PC-3 (cell line): ENCODE data around the gene PRR15L.

Experiments
- EZH2 ChIP-seq: fragments of 300-600 bp; sonication (generic); IDR thresholded peaks from one replicate; pipeline ENCODE4 v1.6.1; 2017; ENCODE audit warnings: antibody characterized with exemption, mild to moderate bottlenecking, low read length; ENCODE audit not compliant: unreplicated experiment
- TF ChIP-seq, protein P1 (sequence below): fragments of 300-600 bp; sonication (generic); conservative IDR thresholded peaks from 2 replicates; pipeline ENCODE4 v1.5.1; 2017; ENCODE audit warnings: antibody characterized with exemption, low read depth, mild to moderate bottlenecking, low read length

DNA sequence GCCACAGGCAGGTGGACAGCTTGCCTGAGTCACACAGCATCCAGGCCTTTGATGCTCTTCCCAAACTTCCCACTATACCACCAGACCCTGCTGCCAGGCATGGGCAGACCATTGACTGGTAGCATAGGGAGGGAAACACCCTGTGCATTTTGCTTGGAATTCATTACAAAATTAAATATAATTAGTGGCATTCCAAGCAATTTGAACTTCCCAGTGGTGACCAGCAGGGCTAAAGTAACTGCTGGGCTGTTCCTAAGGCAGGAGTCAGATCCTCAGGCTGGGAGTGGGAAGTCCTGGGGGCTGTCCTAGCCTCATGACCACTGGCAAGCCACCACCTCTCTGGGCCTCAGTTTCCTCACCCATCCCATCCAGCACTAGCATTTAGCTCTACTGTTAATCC lies 3.8 kb downstream of the PRR15L start:
- no peak for TF ChIP-seq EZH2
- TF ChIP-seq, protein P1, sequence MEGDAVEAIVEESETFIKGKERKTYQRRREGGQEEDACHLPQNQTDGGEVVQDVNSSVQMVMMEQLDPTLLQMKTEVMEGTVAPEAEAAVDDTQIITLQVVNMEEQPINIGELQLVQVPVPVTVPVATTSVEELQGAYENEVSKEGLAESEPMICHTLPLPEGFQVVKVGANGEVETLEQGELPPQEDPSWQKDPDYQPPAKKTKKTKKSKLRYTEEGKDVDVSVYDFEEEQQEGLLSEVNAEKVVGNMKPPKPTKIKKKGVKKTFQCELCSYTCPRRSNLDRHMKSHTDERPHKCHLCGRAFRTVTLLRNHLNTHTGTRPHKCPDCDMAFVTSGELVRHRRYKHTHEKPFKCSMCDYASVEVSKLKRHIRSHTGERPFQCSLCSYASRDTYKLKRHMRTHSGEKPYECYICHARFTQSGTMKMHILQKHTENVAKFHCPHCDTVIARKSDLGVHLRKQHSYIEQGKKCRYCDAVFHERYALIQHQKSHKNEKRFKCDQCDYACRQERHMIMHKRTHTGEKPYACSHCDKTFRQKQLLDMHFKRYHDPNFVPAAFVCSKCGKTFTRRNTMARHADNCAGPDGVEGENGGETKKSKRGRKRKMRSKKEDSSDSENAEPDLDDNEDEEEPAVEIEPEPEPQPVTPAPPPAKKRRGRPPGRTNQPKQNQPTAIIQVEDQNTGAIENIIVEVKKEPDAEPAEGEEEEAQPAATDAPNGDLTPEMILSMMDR, result no peak; the same call in 1 of the 2 replicates
